C4-2B (cell line): ENCODE results near the gene KLRC1.
"Not testable (repeated sequence)": the region's sequence is repeated elsewhere in the genome, so short reads cannot be mapped to it uniquely, and the experiment has no call there.

ENCODE experiments used
- H3K27ac ChIP-seq: fragments of 450-650 bp; 2 replicates; pipeline ENCODE4 v1.5.1; 2017
- ZFX ChIP-seq: fragments of 450-650 bp; IDR thresholded peaks from 2 replicates; pipeline ENCODE4 v1.6.1; 2017
- TF ChIP-seq, protein P1 (sequence below): fragments of 450-650 bp; conservative IDR thresholded peaks from 2 replicates; pipeline ENCODE4 v1.5.1; 2017; ENCODE audit warnings: mild to moderate bottlenecking

The KLRC1 gene

DNA sequence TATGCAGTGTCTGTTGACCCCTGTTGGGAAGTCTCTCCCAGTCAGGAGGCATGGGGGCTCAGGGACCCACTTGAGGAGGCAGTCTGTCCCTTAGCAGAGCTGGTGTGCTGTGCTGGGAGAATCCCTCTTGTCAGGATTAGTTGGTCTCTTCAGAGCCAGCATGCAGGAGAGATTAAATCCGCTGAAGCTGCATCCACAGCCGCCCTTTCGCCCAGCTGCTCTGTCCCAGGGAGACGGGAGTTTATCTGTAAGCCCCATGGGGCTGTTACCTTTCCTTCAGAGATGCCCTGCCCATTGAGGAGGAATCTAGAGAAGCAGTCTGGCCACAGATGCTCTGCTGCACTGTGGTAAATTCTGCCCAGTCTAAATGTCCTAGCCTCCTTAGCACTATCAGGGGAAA is 13.1 kb upstream of the KLRC1 start:
- no peak overlapping the region for H3K27ac ChIP-seq
- TF ChIP-seq, protein P1, sequence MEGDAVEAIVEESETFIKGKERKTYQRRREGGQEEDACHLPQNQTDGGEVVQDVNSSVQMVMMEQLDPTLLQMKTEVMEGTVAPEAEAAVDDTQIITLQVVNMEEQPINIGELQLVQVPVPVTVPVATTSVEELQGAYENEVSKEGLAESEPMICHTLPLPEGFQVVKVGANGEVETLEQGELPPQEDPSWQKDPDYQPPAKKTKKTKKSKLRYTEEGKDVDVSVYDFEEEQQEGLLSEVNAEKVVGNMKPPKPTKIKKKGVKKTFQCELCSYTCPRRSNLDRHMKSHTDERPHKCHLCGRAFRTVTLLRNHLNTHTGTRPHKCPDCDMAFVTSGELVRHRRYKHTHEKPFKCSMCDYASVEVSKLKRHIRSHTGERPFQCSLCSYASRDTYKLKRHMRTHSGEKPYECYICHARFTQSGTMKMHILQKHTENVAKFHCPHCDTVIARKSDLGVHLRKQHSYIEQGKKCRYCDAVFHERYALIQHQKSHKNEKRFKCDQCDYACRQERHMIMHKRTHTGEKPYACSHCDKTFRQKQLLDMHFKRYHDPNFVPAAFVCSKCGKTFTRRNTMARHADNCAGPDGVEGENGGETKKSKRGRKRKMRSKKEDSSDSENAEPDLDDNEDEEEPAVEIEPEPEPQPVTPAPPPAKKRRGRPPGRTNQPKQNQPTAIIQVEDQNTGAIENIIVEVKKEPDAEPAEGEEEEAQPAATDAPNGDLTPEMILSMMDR = no peak
- no peak for TF ChIP-seq ZFX

DNA sequence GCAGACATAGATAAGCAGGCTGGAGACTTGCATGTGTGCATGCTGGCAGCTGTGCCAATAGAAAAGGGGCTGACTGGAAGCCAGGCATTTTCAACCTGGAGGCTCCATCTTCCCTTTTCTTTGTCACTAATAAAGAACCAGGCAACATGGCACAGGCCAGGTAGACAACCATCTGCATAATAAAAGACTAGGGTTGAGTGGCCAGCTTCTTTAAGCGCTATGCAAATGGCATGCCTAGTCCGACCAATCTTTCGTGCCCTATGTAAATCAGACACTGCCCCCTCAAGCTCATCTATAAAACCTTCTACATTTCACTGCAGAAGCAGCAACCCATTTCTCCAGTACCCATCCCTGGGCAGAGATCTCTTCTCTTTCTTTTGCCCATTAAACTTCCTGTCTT is 4.6 kb upstream of the KLRC1 start:
- H3K27ac ChIP-seq = no peak overlapping the region
- TF ChIP-seq, protein P1 = no peak
- no peak for TF ChIP-seq ZFX

GRCh38 chr12:10456856-10457255 is 3.7 kb upstream of the KLRC1 start:
- TF ChIP-seq, protein P1 = no peak
- no peak for TF ChIP-seq ZFX
- no peak overlapping the region for H3K27ac ChIP-seq

DNA sequence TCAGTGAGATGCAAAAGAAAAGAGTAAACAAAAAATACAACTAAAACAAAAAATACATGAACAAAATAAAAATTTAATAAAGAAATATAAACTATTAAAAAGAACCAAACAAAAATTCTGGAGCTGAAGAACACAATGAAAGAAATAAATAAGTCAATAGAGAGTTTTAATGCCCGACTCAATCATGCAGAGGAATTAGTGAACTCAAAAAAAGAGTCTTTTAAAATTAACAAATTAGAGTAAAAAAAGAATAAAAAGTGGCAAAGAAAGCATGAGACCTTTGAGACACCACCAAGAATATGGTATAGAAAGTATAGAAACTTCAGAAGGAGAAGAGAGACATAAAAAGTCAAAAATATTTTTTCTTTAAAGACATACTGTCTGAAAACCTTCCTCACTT is 2.6 kb upstream of the KLRC1 start:
- no peak for TF ChIP-seq ZFX
- TF ChIP-seq, protein P1 = no peak
- no peak overlapping the region for H3K27ac ChIP-seq

DNA sequence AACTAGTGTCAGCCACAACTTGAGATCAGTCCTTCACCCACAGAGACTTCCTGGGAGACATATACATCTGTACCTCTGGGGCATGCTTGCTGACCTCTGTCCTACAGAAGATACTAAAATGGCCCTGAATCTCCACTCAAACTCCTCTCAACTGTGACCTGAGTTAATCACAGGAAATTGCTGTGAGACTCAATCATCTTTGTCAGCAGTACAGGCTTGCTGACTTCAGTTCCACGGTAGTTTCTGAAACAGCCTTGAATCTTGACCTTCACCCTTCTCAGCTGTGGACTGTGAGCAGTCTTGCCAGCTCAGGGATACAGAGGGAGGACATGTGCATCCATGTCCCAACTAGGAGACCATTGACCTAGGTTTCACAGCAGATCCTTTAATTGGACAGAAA is 1.4 kb upstream of the KLRC1 start:
- TF ChIP-seq, protein P1 = no peak
- no peak for TF ChIP-seq ZFX
- H3K27ac ChIP-seq = no peak overlapping the region

DNA sequence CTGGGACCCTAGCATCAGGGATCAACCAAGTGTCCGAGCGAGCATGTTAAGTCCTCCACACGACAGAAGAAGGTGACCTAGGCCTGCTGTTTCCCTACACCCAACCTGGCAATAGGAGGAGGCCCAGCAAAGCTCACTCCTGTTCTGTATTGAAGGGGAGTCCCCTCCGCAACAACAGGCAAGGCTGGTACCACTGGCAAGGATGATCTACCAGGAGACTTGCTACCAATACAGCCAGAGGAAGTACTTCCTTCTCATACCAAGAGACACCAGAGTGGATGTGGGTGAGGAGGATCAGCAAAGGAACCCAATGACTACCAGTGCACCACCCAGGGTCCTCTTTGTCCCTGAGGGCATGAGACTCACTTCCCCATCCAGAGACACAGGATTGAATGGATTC is 4.9 kb downstream of the KLRC1 start:
- TF ChIP-seq, protein P1 = no peak
- no peak for TF ChIP-seq ZFX
- no peak overlapping the region for H3K27ac ChIP-seq

GRCh38 chr12:10446052-10446451 is 7.1 kb downstream of the KLRC1 start:
- H3K27ac ChIP-seq = not testable (repeated sequence)

- H3K27ac ChIP-seq = not testable (repeated sequence)
Measured at GRCh38 chr12:10441144-10441543, 12.0 kb downstream of the KLRC1 start.

GRCh38 chr12:10439608-10440274 is 13.4 kb downstream of the KLRC1 start:
- not testable (repeated sequence) for H3K27ac ChIP-seq

DNA sequence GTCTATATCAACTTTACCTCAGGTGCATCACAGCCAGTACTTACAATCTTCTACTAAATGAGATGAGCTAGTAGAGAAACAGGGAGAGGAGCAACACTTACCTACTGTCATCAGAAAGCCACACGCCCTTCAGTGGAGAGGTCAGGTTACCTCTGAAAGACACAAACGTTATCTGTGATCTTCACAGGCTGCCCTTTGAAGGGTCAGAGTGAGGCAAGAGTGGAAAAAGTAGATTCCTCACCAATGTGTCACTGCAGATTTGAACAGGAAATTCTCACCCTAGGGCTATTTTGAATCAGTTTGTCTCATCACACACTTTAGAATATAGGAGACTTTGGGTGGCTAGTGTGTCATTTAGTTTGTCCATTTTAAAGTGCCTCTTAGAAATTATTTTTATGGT is 15.6 kb downstream of the KLRC1 start:
- H3K27ac ChIP-seq = not testable (repeated sequence)

DNA sequence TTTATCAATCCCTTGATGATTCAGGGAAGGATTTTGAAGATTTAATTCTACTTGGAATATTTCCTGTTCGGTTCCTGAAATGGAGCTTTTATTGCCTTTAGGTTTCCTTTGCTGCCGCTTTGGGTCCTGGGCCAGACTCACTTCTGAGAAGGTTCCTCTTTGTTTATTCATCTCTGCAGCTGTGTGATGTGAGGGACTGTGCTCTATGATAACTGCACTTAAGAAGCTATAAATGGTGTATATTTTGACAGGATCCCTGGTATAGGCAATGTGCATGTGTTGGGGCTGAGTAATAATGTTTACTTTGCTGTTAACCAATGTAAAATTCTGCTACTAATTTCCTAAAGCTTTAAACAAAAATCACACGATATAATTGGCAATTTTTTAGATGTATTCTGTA is 17.4 kb downstream of the KLRC1 start, which contains the start of gene KLRC2:
Gene KLRC2 (minus strand): TSS at position 195 of the 400 bp plus-strand sequence. CDS start 24 bp downstream, at position 171.
- not testable (repeated sequence) for H3K27ac ChIP-seq

DNA sequence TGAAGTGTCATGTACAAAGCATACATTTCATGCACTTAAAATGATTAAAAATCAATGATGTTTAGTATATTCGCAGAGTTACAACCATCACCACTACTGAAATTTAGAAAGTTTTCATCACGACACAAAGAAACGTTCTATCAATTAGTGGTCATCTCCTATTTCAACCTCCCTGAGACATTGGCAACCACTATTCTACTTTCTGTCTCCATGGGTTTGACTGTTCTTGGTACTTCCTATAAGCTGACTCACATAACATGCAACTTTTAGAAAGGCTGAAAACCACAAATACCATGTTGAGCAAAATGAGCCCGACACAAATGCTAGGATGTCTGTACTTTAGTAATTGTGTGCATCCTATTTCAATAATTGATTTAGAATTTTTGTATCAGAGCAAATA is 22.6 kb downstream of the KLRC1 start:
- H3K27ac ChIP-seq = not testable (repeated sequence)

- H3K27ac ChIP-seq = not testable (repeated sequence)
Measured at GRCh38 chr12:10425938-10426337, 27.2 kb downstream of the KLRC1 start.
